DOHH2 (cell line): ENCODE measurements around the gene SLC5A6.

Source experiments
- CTCF ChIP-seq: fragments of 200-600 bp; sonication (generic); IDR thresholded peaks from one replicate; pipeline ENCODE4 v1.5.1; 2014; ENCODE audit warnings: antibody characterized with exemption, mild to moderate bottlenecking, low read depth, low read length; ENCODE audit not compliant: poor library complexity, severe bottlenecking
- EZH2phosphoT487 ChIP-seq: fragments of 200-600 bp; sonication (generic); IDR thresholded peaks from 2 replicates; pipeline ENCODE4 v1.6.1; 2017; ENCODE audit warnings: borderline replicate concordance, mild to moderate bottlenecking, antibody characterized with exemption, low read length, moderate library complexity, mixed read lengths

- TF ChIP-seq EZH2phosphoT487 (no peak), CTCF (no peak)
Measured at GRCh38 chr2:27174638-27175037, 37.4 kb downstream of the SLC5A6 start.
